ENCODE results near the gene FBXL19. TPM values are rescaled to one million over a fixed set of nuclear protein-coding genes. Genes with fewer than 3 reads are reported as not detected.

FBXL19 gene
- total and polyA plus RNA-seq, 2 of the 13 experiments (the other 11 are each of a cell fraction or from before 2014, with no cell fraction given) = 6.0 to 13.7 TPM

DNA sequence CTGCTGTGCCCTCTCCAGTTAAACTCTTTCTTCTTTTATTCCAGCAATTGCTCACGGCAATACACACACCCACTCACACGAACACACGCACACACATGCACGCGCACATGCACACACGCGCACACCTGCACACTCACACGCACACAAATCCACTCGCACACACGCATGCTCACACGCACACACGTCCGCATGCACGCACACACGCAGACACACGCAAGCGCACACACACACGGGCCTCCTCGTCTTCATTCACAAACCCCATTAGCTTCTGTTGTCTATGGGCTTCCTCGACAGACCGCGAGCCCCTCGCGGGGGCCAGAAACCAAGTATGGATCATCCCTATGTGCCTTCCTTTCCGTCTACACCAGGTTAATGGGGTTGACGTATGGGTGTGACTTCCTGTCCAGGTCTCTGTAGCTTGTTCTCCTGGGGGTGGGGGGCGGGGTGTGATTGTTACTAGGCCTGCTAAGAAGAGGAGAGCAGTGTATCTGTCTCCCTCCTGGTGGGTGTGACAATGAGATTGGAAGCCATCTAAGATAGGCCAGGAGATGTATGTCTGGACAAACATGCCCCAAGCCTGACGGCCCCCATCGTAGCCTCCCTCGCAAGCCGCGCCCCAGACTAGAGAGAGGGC lies 27.6 kb upstream of the FBXL19 start (continued):
- TF ChIP-seq, protein P1, sequence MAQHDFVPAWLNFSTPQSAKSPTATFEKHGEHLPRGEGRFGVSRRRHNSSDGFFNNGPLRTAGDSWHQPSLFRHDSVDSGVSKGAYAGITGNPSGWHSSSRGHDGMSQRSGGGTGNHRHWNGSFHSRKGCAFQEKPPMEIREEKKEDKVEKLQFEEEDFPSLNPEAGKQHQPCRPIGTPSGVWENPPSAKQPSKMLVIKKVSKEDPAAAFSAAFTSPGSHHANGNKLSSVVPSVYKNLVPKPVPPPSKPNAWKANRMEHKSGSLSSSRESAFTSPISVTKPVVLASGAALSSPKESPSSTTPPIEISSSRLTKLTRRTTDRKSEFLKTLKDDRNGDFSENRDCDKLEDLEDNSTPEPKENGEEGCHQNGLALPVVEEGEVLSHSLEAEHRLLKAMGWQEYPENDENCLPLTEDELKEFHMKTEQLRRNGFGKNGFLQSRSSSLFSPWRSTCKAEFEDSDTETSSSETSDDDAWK (CRISPR knock-in tag; IDR thresholded peaks at IDR 0.05) = no peak
- TF ChIP-seq ZNF776 (CRISPR knock-in tag; IDR thresholded peaks at IDR 0.05) = 0 out of 2 replicates have a peak, but pooled peaks have one; percentile 20
- no peak for TF ChIP-seq MED13 (CRISPR knock-in tag; IDR thresholded peaks at IDR 0.05)
- no peak for TF ChIP-seq NFRKB (IDR thresholded peaks at IDR 0.05)
- TF ChIP-seq, protein P2, sequence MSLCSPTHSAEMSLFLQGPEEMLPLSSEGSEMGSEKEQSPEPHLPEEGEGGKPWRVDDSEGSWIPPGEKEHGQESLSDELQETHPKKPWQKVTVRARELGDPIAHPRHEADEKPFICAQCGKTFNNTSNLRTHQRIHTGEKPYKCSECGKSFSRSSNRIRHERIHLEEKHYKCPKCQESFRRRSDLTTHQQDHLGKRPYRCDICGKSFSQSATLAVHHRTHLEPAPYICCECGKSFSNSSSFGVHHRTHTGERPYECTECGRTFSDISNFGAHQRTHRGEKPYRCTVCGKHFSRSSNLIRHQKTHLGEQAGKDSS (CRISPR knock-in tag; IDR thresholded peaks at IDR 0.05; ENCODE audit: borderline replicate concordance, low read depth) = peak; percentile 80
- no peak; the same call in 1 of the 2 replicates for TF ChIP-seq WIZ (CRISPR knock-in tag; IDR thresholded peaks at IDR 0.05)

DNA sequence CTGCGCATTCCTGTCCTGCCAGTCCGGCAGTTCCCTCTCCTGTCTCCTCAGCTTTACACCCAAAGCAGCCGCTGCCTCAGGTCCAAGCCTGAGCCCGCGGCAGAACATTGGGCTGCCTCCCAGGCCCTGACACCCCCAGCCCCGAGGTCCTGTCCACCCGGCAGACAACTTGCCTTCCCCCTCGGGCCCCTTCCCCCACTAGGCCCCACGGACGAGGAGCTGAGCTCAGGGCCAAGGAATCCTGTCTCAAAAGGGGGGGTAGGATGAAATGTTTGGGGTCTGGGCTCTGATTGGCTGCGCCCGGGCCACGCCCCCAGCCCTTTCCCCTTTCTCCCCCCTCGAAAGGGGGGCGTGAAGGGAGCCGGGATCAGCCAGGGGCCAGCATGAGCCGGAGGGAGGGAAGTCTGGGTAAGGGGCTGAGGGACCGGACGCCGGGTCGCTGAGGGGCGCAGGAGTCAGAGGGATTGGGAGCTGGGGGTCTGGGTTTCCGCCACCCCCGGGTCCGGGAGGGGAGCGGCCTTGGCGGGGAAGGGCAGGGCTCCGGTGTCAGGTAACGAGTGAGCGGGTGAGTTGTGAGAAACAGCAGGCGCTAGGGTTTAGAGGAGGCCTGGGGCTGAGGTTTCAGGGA lies 27.0 kb upstream of the FBXL19 start, which contains the start of gene CTF1:
Gene CTF1, plus strand, starts transcription at position 354 of the 628 bp plus-strand sequence. Its CDS starts 30 bp downstream, at position 384.
- peak; percentile 21 for ATAC-seq
- Histone ChIP-seq H3K4me1 (ENCODE audit: insufficient read depth, low read length) (peaks cover 80% of the 10 kb centered on the region), H3K9ac (ENCODE audit: insufficient read depth, low read depth, low read length) (peak within 1 kb of the TSS; percentile 70), H3K27me3 (ENCODE audit: control insufficient read depth in 1 of 2, insufficient read depth in 2 of 2, low read length in 2 of 2) (no peaks in the 10 kb centered on the region), H3K9me3 (ENCODE audit: low read length) (no peaks in the 10 kb centered on the region), H2AFZ (ENCODE audit: low read length) (peak within 1 kb of the TSS; percentile 35), H3K4me2 (ENCODE audit: low read depth, low read length) (peak within 1 kb of the TSS; percentile 88), H3K36me3 (replicated peaks in 1 of 2; ENCODE audit: control insufficient read depth in 1 of 2, insufficient read depth in 2 of 2, low read length in 2 of 2) (peaks cover 0 to 3% of the 10 kb centered on the region in 2 experiments; a peak in 2 of 5 replicates), H4K20me1 (ENCODE audit: insufficient read depth, low read length) (no peaks in the 10 kb centered on the region), H3K79me2 (ENCODE audit: insufficient read depth, low read length) (peaks cover 8% of the 10 kb centered on the region), H3K4me3 (replicated peaks in 1 of 3; ENCODE audit: insufficient read depth in 1 of 3, low read depth in 2 of 3, low read length in 3 of 3) (peak within 1 kb of the TSS; percentile 64 to 84 (median 64)), H3K27ac (ENCODE audit: extremely low read length, insufficient read depth, low read length) (peak within 1 kb of the TSS; percentile 70)
- peak; percentile 39 for DNase-seq (ENCODE audit: low spot score)
- in situ Hi-C loops (cut with HindIII; ENCODE audit: extremely low pct_ligation_motif_present, low pct_unique_long_range_greater_than_20kb) = loop anchor here (10.0 kb wide), 1 partner anchor 52 kb away; no protein-coding TSS in a partner anchor
- no peak for FAIRE-seq
- WGBS (ENCODE audit: low lambda C conversion rate) = 17% methylated on average over 30 of the region's 31 CpGs
- POLR2A ChIA-PET = interaction anchor here (0.8 to 2.2 kb wide), 10 partner anchors 9 to 197 kb away, joined by 3 to 18 read pairs (median 3); partner anchors contain the start of genes FBXL19 and SRCAP
- BruUV-seq (replicated peaks) = no TSS peak
- CTCF ChIA-PET (ENCODE audit: low intra/inter-chr PET ratio, low total read pairs) = no interaction called here
- intact Hi-C loops (cut with micrococcal nuclease; ENCODE audit: unreplicated experiment) = loop anchor here (2.0 kb wide), 1 partner anchor 22 kb away; no protein-coding TSS in a partner anchor
- 0 out of 2 replicates have a peak, but pooled peaks have one; percentile 47 for TF ChIP-seq POLR2G (IDR thresholded peaks at IDR 0.05; ENCODE audit: low read depth, low read length)
- no peak for TF ChIP-seq FOXK2 (IDR thresholded peaks at IDR 0.05)
- TF ChIP-seq, protein P3, sequence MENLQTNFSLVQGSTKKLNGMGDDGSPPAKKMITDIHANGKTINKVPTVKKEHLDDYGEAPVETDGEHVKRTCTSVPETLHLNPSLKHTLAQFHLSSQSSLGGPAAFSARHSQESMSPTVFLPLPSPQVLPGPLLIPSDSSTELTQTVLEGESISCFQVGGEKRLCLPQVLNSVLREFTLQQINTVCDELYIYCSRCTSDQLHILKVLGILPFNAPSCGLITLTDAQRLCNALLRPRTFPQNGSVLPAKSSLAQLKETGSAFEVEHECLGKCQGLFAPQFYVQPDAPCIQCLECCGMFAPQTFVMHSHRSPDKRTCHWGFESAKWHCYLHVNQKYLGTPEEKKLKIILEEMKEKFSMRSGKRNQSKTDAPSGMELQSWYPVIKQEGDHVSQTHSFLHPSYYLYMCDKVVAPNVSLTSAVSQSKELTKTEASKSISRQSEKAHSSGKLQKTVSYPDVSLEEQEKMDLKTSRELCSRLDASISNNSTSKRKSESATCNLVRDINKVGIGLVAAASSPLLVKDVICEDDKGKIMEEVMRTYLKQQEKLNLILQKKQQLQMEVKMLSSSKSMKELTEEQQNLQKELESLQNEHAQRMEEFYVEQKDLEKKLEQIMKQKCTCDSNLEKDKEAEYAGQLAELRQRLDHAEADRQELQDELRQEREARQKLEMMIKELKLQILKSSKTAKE (CRISPR knock-in tag; IDR thresholded peaks at IDR 0.05; ENCODE audit: borderline replicate concordance) = peak; percentile 45; the same call in 1 of the 2 replicates
- no peak for TF ChIP-seq MBNL3 (CRISPR knock-in tag; conservative IDR thresholded peaks at IDR 0.05)
- no peak for TF ChIP-seq CHD2 (IDR thresholded peaks at IDR 0.05; ENCODE audit: low read depth, low read length)
- TF ChIP-seq NR0B2 (CRISPR knock-in tag; IDR thresholded peaks at IDR 0.05) = no peak
- no peak; the same call in 1 of the 2 replicates for TF ChIP-seq TIGD3 (CRISPR knock-in tag; IDR thresholded peaks at IDR 0.05; ENCODE audit: borderline replicate concordance)
- TF ChIP-seq STAG1 (CRISPR knock-in tag; IDR thresholded peaks at IDR 0.05) = no peak
- TF ChIP-seq TOPORS (CRISPR knock-in tag; IDR thresholded peaks at IDR 0.05) = peak; percentile 59; the same call in 1 of the 2 replicates
- no peak for TF ChIP-seq ZNF839 (CRISPR knock-in tag; IDR thresholded peaks at IDR 0.05; ENCODE audit: borderline replicate concordance)

Data from HepG2 (cell line).